ENCODE measurements around the gene FBXW11. TPM values are rescaled to one million over a fixed set of nuclear protein-coding genes. Genes with fewer than 3 reads are reported as not detected.

FBXW11 gene
- total RNA-seq: 75.0 and 88.2 TPM in 2 replicates

DNA sequence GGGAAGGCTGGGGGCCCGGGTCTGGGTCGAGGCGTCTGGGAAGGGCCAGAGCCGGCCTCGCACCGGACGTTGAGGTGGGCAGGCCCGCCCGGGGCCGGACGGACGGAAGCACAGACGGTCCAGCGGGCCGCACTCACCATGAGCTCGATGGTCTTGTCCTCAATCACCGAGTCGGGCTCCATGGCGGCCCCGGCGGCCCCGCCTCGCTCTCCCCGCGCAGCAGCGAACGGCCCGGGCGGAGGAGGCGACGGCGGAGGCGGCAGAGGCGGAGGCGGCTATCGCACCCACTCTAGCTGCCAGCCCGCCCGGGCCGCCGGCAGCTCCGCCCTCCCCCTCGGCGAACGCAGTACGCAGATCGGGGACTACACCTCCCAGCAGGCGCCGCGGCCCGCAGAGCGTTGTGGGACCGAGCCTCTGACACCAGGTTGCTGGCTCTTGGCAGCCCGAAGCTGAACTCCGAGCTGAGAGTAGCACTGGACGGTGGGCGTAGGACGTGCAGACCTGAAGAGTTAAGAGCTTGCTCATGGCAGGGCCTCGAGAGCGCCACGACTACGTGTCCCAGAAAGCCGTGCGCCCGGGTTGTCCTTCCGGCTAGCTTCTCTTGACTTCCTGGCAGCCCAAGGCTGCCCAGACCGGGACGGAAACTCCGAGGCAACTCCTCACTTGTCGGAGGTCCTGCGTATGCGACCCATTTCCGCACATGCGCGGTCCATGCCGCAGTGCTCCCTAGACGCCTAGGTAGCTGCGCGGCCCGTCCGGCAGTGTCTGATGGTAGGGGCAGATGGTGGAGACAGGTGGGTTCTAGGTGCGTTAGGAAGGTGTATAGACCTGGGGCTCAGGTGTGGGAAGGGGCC is at the start of gene FBXW11:
TSS of gene FBXW11 (minus strand) at position 318 of the 854 bp plus-strand sequence. CDS start at position 182, 136 bp downstream.

Other genes with a start within 250 kb of the FBXW11 start
- not detected in 2 replicates for gene SMIM23, start 220.8 kb downstream of the FBXW11 start, total RNA-seq
- 21.2 and 28.6 TPM in 2 replicates for gene STK10, start 181.6 kb upstream of the FBXW11 start, total RNA-seq
- gene EFCAB9, start 187.5 kb upstream of the FBXW11 start, total RNA-seq: not detected in 2 replicates